Epidermal melanocyte (primary cell): ENCODE measurements around the gene SLC25A39.
"Not testable (repeated sequence)": the region's sequence is repeated elsewhere in the genome, so short reads cannot be mapped to it uniquely, and the experiment has no call there.

Experiments
- DNase-seq: peaks from one replicate; pipeline ENCODE4 v3.0.0; 2011; ENCODE audit warnings: low spot score; ENCODE audit not compliant: insufficient read length

The SLC25A39 gene

GRCh38 chr17:44324571-44325275 lies at the start of gene SLC25A39:
Gene SLC25A39, minus strand, starts transcription at chr17:44324823. Its CDS starts 1,261 bp downstream, at chr17:44323562.
- DNase-seq = peak; percentile 53

- DNase-seq = no peak
These were observed 47.4 kb upstream of the SLC25A39 start for GRCh38 chr17:44372036-44372435.

- not testable (repeated sequence) for DNase-seq
These were observed 44.9 kb upstream of the SLC25A39 start for GRCh38 chr17:44369414-44370023.

- DNase-seq = not testable (repeated sequence)
These were observed 44.0 kb upstream of the SLC25A39 start for GRCh38 chr17:44368391-44369243.

GRCh38 chr17:44367231-44367979 lies 42.8 kb upstream of the SLC25A39 start:
- no peak for DNase-seq

- not testable (repeated sequence) for DNase-seq
These were observed 40.4 kb upstream of the SLC25A39 start for GRCh38 chr17:44365051-44365450.

- DNase-seq = peak; percentile 87
These were observed 39.1 kb upstream of the SLC25A39 start, which contains the start of gene FAM171A2 for GRCh38 chr17:44363613-44364159. Gene FAM171A2, minus strand, starts transcription at chr17:44363853. Its CDS starts 139 bp downstream, at chr17:44363714.

GRCh38 chr17:44362949-44363612 lies 38.5 kb upstream of the SLC25A39 start:
- no peak for DNase-seq

- DNase-seq = no peak
These were observed 37.9 kb upstream of the SLC25A39 start for GRCh38 chr17:44362459-44362948.

GRCh38 chr17:44361292-44362260 lies 37.0 kb upstream of the SLC25A39 start:
- DNase-seq = peak; percentile 17

- DNase-seq = peak; percentile 61
These were observed 36.2 kb upstream of the SLC25A39 start for GRCh38 chr17:44360826-44361225.

- peak; percentile 19 for DNase-seq
These were observed 35.5 kb upstream of the SLC25A39 start for GRCh38 chr17:44360144-44360533.

- peak; percentile 9 for DNase-seq
These were observed 35.0 kb upstream of the SLC25A39 start for GRCh38 chr17:44359458-44360143.

- peak; percentile 5 for DNase-seq
These were observed 34.4 kb upstream of the SLC25A39 start for GRCh38 chr17:44359006-44359405.

GRCh38 chr17:44358066-44358465 lies 33.4 kb upstream of the SLC25A39 start:
- peak; percentile 14 for DNase-seq

- DNase-seq = peak; percentile 15
These were observed 31.6 kb upstream of the SLC25A39 start for GRCh38 chr17:44356241-44356640.

- peak; percentile 4 for DNase-seq
These were observed 31.0 kb upstream of the SLC25A39 start for GRCh38 chr17:44355642-44356099.
